Dermis microvascular lymphatic vessel endothelial cell (primary cell): Measurements from ENCODE around the gene PRUNE2. TPM values are rescaled to one million over a fixed set of nuclear protein-coding genes. Genes with fewer than 3 reads are reported as not detected.

Source experiments
- DNase-seq, 2 donors: peaks; one replicate each; pipeline versions ENCODE4 v3.0.0 to v3.0.0-alpha.2; 2010; ENCODE audit warnings: low read depth in 2 of 2
- total RNA-seq: library from RNA; depleted of rRNA; stranded (reverse); fragments of >200 nt; gene quantifications from 2 replicates; pipeline ENCODE4 v1.2.1, GENCODE V29; 2014

The PRUNE2 gene
- total RNA-seq, 1 donor from 2014 or later: 10.8 TPM

DNA sequence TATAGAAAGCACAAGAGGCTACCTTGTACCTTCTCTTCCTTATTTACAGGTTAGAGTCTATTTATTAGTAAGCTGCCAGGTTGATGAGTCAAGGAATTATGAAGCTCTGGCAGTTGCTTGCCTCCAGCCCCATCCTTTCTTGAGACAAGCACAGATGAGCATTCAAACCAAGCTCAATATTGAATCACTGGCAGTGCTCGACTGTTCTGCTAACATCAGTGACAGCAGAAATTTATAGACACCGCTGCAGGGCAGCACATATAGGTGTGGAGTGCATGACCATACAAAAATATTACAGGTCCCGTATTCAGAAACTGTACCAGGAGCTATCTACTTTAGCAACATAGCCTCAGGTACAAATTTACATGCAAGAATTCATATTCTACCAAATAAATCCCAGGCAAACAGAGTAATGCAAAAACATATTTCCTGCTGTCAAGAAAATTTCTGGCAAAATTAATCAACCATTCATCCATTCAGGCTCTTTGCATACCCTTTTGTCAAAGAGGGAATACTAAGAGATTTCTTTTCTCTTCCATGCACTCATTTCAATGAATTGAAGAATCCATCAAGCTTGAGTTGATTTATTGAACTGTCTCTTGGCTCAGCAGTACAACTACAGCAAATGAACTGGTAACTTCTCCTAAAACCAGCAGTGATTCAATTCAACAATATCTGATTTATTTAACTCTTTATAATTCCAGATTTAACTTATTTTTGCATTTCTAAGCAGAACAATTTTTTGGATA lies 168.6 kb downstream of the PRUNE2 start:
- DNase-seq: no peak

DNA sequence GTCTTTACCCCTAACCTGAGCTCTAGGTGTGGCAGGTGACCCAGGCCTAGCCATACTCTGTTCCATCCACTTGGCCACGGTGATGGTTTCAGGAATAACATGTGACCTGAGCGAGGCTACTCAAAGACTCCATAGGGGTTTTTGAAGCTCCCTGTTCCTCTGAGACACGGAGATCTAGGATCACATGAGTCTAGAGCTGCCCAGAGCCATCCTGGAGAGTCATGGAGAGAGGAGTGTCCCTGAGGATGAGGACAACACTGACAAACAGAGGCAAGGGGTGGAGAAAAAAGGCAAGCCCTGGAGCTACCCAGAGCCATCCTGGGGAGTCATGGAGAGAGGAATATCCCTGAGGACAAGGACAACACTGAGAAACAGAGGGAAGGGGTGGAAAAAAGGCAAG lies 171.2 kb downstream of the PRUNE2 start:
- no peak for DNase-seq

DNA sequence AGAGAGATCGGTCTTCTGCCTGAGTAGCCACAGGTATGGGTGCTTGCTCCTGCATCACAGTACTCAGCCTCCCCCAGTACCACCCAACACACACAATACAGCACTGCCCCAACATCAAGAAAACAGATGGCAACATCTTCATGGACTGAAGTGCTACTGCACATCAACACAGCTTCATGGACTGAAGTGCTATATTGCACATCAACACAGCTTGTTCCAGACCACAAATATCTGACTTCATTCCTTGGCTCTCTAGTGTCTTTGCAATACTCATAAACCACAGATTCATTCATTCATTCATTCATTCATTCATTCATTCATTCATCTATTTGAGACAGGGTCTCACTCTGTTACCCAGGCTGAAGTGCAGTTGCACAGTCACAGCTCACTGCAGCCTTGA lies 172.8 kb downstream of the PRUNE2 start:
- no peak for DNase-seq

DNA sequence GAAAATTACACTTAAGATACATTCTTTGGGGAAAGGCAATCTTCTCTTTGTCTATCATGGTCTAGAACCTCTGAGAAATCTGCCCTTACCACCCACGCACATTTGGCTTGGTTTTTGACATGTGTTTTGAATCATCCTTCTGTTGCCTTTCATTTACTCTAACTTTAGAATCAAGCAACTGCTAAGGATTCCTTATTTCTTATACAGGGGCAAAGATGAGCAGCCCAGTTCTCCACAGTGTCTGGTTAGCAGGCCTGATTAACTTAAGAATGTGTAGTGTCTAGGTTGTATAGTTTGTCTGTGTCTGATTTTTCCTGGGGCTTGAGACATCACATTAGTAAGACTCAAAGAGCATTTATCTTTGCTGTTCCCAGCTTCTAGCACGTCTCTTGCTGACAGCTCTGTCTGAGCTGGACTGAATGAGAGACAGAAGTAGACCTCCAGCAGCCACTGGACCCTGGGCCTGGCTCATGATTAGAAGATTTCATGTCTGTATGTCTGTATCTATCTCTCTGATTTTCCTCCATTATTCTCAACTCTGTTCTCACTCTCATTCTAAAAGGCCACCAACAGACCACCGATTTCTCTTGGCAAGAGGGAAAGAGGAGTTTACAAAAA lies 173.5 kb downstream of the PRUNE2 start:
- no peak for DNase-seq

DNA sequence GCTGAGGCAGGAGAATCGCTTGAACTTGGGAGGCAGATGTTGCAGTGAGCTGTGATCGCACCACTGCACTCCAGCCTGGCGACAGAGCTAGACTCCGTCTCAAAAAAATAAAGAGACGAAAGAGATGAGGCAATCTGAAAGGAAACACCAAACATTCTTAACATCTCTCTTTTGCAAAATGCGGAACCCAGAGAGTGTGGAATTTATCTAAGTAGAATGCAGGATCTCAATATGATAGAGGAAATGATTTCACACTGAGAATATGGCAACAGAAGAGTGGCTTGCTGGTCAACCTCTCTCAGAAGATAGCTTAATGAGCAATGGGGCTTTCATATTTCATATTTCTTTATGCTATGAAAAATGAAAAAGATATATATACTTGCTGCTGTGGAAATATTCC lies 175.1 kb downstream of the PRUNE2 start:
- DNase-seq: no peak

DNA sequence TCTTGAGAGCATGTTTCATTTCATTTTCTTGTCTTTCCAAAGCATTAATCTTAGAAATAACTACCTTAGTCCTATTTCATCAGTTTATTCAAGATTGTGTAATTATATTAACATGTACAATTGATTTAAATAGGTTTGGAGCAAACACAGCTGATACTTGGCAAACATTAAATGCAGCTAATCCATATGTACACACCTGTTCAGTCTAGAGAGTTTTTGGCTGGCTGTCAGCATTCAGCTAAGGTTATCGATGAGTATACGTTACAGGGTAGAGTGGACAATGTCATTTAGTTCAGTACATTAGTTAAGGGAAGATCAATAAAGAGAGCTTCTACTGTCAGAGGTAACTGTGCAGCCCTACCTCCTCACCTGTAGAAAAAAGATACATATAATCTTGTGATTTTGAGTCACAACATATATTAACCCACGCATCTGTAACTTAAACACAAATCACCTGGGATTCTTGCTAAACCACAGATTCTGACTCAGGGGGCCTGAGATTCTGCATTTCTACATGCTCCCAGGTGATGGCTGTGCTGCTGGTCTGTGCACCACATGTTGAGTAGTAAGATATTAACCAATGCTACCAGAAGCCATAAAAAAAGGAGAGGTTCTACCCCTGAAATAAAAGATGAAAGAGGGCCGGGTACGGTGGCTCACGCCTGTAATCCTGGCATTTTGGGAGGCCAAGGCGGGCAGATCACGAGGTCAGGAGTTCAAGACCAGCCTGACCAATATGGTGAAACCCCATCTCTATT lies 175.8 kb downstream of the PRUNE2 start:
- DNase-seq: no peak

DNA sequence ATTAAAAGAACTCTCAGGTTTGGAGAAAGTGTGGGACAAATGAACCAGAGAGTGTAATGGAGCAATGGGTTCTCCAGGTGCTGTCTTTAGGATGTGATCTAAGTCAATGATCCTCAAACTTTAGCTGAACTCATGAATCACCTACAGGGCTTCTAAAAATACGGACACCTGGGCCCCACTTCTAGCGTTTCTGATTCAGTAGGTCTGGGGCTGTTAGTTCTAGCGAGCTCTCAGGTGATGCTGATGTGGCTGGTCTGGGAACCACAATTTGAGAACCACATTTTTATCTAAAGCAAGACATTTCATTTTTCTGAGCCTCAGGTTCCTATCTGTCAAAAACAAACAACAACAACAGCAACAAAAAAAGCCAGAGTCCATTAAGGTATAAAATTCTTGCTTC lies 176.8 kb downstream of the PRUNE2 start:
- no peak for DNase-seq

DNA sequence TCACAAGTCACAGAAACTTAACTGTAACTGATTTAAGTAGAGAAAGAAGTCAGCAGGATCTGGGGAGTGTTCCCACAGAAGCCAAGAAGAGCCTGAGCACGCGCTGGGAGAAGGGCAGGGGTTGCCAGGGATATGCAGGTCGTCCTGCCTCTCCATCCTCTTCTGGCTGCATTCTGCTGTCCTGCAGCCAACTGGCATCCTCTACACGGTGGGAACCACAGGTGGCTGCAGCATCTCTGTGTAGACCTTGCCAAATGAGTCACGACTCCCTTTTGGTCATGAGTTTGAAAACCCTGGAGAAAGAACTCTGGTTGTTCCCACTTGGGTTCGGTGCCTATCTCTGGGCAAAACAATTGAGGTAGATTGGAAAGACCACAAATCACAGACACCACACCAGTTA lies 180.0 kb downstream of the PRUNE2 start:
- DNase-seq: no peak

DNA sequence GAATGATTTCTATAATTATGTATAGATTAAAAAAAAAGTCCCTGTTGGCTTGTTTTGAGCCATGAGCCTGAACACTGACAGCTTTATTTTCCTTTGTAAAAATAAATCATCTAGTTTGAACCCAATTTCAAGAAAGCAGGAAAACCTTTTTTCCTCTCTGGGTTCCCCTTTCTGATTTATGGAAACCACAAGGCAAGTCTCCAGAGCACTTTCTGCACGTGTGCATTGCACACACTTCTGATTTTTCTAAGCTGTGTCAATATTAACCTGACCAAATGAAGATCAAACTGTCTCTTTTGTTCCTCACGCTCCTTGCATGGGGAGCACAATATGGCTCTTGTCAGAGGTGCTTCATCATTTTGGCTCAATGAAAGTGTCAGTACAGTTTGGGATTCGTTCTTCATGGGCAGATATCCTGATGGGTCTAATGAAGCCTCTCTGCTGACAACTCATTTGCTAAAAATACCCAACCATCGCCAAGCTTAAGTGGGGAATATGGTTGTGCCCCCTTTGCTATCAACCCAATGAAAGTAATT lies 180.8 kb downstream of the PRUNE2 start:
- DNase-seq: no peak

DNA sequence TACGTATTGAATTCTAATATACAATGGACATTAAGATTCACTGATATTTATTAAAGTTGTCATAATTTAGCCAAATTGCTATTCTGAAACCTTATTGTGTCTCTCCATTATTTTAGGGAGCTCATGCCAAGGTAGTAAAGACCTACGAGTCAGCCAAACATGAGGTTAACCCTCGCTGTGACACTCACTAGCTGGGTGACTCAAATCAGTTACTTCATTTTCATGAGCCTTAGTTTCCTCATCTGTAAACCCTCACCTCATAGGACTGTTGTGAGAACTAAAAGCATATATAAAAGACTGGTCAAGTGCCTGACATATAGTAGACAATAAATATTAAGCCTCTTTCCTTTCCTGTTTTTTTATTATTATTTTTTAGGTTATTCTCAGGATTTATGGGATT lies 185.7 kb downstream of the PRUNE2 start:
- DNase-seq: no peak

DNA sequence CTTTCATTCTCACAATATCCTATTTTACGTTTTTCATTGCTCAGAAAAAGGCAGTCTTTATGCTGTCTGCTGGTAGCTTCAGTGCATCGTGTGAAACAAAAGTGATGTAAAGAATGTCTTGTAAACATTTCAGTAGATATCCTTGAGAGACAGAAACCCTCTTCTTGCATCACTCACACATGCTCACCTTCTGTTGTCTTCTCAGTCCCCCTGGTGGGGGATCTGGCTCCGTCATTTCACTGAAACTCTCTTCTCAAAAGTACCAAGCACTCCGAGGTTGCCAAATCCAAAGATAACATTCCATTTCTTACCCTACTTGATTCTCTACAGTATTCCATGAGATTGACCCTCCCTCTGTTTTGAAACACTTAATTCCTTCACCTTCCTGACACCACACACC lies 187.7 kb downstream of the PRUNE2 start:
- DNase-seq: no peak

DNA sequence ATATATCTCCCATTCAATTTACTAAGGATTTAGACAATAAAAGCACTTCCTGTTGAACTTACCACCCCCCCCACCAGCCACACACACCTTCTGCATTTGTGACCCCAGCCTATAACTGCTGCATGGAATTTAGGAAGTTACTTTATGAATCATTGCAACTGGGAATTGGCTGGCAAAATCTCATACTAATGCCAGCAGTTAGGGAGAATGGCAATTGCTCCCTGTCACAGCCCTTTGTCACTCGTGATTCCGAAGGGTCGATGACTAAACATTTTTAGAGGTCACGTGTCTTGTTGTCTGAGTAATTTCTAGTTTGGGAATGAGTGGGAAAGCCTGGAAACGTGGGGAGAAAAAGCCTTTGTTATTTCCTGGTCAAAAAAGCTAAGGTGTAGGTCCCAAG lies 188.3 kb downstream of the PRUNE2 start:
- peak; percentile 82 to 84 for DNase-seq

DNA sequence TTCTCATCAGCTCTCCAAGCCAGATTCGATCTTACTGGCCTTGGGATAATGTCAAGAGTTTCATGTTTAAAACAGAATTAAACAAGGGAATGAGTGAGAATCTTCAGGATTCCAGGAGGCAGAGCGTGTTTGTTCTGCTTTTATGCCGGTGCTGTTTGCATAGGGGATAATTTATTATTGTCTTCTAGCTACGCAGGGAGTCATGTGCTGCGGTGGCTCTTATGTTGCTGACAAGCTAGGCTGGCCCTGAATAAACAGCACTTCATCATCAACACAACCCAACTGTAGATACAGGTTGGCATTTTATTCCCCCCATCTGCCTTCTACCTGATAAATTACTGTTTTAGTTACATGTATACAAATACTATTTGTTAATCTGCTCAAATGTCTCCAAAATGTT lies 188.7 kb downstream of the PRUNE2 start:
- peak in 1 of 2 donors; percentile 31 for DNase-seq

DNA sequence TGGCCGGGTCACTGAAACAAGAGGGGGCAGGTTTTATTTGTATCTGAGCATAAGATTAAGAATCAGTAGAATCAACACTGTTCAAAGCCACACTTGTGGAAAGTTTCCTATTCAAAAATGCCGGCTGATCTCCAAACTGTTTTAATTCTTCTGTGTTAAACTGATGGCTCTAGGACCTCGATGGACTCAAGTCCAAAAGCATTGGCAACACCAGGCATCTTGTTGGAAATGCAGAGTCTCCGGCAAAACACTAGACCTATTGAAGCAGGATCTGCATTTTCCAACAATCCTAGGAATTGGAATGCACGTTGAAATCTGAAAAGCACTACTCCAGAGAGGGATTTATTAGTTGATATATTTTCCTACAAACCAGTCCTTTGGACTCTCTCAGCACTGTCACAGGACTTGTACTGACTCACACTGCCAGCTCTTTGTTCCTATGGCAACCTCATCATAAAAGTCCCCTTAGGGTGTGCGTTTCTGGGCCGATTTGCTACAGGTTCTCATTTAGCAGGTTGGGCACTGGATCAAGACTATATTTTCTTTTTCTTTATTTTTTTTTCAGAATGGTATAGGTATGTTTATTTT lies 189.7 kb downstream of the PRUNE2 start:
- peak in 1 of 2 donors; percentile 29 for DNase-seq

DNA sequence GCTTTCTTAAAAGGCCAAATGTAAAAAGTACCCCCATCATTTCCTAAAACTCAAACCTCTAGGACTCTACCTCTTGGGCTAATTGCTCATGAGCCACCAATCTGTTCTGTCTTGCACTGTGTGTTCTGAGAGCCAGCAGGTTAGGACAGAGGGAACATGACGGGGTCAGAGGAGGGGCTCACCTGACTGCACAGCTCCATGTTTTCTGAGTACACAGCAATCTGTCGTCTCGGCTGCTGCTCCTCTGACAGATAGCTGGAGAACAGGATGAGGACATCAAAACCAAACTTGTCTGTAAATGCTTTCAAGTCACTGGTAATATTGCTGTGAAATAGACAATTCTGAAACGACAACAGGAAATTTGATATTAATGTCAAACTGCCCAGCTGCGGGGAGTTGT lies 192.5 kb downstream of the PRUNE2 start:
- DNase-seq: no peak

DNA sequence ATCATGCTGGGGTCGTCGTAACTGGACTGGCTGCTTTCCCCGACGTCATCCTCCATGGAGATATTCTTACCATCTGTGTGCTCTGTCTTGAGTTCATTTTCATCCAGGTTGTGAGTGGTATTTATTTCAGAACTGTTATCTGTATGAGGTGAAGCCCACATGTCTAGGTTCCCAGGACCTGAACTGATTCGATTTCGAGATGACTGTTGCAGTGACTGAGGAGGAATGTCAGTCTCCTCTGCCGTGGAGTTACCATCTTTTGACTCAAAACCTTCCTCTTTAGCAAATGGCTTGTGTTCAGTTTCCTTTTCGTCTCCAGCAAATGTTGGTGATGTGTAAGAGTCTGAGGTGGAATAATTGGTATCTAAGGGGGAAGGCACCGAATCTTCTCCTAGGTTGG lies 196.9 kb downstream of the PRUNE2 start:
- DNase-seq: no peak

DNA sequence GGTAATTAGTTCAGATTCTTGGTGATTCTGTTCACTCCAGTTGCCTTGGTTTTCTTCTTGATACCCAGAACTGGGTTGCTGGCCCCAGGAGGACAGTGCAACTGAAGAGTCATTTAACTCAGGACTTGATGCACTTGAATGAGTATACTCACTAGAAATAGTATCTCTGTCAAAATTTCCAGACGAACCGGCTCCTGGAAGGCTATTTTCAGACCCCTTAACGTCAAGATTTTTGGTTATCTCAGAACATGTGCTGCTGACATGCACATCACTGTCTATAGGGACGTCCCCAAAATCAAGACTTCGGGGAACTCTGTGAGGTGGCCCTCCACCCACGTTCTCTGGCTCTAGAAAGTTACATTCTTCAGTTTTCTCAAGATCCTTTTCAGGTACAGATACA lies 198.4 kb downstream of the PRUNE2 start:
- DNase-seq: no peak

DNA sequence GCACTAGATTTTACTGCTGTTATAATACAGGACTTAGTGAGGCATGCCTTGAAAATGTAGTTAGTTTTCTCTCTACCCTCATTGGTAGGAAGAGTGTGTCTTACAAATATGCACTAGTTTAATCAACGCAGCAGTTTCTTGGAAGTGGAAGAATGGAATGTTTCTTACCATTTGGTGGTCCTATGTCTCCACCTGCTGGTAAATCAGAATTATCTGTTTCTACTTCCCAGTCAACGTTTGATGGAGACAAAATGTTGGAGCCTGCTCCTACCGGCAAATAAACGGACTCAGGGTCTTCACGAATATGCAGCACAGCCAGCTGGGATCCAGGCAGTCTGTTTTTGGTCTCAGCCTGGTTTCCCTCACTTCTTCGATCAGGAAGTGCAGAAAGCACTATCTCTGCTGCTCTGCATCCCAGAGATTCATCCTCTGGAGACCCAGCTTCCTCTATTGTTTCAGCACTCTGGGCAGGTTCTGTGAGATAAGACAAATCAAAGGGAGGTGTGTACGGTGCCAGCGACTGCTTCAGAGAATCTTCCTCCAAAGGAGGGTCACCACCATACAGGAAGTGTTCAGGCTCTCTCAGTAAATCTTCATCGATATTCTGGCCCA lies 201.2 kb downstream of the PRUNE2 start:
- DNase-seq: peak; percentile 89 to 93

DNA sequence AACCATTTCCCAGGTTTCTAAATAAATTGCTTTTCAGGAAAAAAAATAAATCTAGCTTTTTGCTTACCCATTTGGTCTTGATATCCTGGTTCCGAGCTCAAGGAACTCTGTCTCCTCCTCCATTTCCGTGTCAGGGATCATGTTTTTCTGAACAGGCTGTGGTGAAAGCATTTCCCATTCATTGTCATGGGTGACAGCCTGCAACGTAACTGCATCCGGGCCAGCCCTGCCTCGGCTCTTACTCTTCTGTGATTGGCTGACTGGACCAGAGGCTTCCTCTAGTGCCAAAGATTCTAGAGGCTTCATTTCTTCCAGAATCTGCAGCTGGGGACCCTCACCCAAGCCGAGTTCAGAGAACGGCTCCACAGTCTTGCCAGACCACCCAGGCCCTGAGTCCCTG lies 202.6 kb downstream of the PRUNE2 start:
- no peak for DNase-seq

DNA sequence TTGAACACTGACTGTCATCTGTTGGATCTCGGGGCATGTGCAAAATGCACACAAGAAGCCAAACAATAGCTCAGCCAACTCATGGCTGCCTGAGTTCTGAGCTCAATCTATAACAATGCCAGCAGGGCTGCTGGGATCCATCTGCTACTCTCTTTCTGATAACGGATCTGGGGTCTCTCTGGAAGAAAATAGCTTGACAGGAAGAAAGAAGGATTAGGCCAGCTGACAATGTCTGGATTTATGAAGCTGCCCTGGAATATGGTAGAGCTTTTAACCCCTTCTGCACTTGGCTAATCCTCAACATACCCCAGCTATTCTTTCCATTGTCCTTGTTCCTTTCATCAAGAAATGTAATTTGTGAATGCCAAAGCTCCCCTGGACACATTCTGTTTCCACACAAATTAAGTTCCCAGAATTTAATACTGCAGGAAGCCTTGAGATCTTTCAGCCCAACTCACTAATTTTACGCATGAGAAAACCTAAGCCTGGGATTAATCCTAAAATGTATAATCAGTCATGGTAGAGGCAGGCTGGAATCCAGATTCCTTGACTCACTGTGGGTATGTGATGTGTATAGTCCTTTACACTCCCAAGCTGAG lies 204.4 kb downstream of the PRUNE2 start:
- no peak for DNase-seq

DNA sequence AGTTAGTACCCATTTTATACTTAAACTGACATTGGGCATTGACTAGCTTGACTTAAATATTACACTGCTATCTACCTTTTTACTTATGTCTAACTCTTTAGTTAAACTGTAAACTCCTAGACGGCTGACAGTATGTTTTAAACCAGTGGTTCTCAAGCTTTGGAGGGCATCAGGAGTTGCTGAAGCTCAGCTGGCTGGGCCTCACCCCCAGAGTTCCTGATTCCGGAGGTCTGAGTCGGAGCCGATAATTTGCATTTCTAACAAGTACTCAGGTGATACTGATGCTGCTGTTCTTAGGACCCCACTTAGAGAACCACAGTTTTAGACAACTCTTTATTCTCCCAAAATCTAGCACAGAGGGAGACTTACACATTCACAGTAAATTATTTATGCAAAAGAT lies 205.0 kb downstream of the PRUNE2 start:
- DNase-seq: no peak
